ENCODE results near the gene XBP1.
"Not testable (repeated sequence)": the region's sequence is repeated elsewhere in the genome, so short reads cannot be mapped to it uniquely, and the experiment has no call there.

GRCh38 chr22:28824455-28824854 is 24.1 kb upstream of the XBP1 start:
- TF ChIP-seq CTCF (IDR thresholded peaks at IDR 0.05); EZH2 (IDR thresholded peaks at IDR 0.05; ENCODE audit: borderline replicate concordance, insufficient read depth, low read depth, low read length, poor library complexity, severe bottlenecking): not testable (repeated sequence)

Data from B cell (primary cell).